Measurements from ENCODE around the gene SOX1. TPM values are rescaled to one million over a fixed set of nuclear protein-coding genes. Genes with fewer than 3 reads are reported as not detected.

The SOX1 gene
- total RNA-seq, 1 experiment from 2014 or later = not detected

DNA sequence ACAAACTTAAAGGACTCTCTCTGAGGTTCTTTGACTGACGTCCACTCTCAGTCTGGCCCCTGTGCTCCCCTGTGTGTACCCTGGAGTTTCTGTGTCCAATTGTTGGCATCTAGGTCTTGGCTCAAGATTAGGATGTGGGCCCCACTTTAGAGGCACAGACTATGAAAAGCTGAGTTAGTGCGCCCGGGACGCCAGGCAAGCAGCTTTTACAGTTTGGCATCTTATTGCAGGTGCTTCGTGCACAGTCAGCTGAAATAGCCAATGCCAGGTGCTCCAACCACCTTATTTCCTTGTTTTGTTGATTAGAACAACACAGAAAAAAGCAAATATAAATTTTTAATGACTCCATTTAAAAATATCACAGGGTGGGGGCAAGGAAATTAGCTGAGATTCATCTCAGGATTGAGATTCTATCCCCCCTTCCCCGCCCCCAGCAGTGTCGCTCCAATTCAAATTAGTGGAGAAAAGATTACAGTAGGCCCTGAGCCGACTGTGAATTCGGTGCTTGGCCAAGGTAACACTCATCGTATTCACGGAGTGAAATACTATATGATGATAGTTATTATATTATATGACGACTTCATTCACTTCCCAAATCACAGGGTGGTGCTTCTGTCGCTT, 4.3 kb downstream of the SOX1 start:
- H3K36me3 Mint-ChIP-seq (ENCODE audit: insufficient read depth, unreplicated experiment) = no peaks in the 10 kb centered on the region
- H3K27me3 Mint-ChIP-seq (ENCODE audit: unreplicated experiment) = no peaks in the 10 kb centered on the region
- no peak overlapping the region for H3K27ac Mint-ChIP-seq (ENCODE audit: unreplicated experiment)
- BruUV-seq (replicated peaks) = no TSS peak
- H3K4me3 Mint-ChIP-seq (ENCODE audit: low read depth, unreplicated experiment) = no peak overlapping the region
- intact Hi-C loops (cut with micrococcal nuclease; ENCODE audit: unreplicated experiment) = no loop called here
- peaks cover 2% of the 10 kb centered on the region for H3K9me3 Mint-ChIP-seq (ENCODE audit: low read depth, unreplicated experiment)
- no peak for DNase-seq
- H3K4me1 Mint-ChIP-seq (ENCODE audit: low read depth, unreplicated experiment) = no peaks in the 10 kb centered on the region
- TF ChIP-seq, protein P1, sequence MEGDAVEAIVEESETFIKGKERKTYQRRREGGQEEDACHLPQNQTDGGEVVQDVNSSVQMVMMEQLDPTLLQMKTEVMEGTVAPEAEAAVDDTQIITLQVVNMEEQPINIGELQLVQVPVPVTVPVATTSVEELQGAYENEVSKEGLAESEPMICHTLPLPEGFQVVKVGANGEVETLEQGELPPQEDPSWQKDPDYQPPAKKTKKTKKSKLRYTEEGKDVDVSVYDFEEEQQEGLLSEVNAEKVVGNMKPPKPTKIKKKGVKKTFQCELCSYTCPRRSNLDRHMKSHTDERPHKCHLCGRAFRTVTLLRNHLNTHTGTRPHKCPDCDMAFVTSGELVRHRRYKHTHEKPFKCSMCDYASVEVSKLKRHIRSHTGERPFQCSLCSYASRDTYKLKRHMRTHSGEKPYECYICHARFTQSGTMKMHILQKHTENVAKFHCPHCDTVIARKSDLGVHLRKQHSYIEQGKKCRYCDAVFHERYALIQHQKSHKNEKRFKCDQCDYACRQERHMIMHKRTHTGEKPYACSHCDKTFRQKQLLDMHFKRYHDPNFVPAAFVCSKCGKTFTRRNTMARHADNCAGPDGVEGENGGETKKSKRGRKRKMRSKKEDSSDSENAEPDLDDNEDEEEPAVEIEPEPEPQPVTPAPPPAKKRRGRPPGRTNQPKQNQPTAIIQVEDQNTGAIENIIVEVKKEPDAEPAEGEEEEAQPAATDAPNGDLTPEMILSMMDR (IDR thresholded peaks at IDR 0.05; ENCODE audit: unreplicated experiment) = no peak
- CTCF ChIA-PET = no interaction called here

DNA sequence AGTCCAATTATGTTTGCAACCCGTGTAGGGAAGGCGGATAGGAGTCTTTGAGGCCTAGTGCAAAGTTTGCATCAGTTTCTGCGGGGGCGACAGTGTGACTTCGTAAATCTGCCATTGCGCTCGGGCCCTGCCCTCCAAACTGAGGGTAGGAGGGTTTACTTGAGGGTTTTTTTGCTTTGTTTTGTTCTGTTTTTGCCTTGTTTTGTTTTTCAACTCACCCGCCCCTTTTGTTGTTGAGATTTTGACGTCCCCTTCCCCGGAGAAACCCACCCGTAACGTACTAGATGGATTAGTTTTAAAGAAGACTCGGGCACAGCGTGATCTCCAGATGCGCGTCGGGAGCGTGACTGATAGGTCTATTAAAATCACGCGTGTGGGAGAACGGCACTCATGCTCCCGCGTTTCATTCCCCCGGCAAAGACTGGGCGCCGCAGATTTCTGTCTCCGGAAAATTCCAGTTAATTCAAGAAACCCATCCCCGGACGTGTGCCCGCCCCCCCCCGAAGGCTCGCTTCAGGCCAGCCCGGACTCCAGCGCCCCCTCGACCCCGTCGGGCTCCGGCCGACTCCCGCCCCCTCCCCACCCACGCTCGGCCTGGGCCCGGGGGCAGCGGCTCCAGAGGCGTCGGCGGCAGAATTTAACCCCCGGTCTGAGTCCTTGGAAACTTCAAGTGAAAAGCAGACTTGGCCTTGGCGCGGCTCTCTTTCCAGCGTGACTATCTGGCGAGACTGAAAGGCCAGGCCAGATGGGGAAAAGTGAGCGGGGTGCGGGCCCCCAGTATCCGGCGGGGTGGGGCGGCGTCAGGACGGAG, 5.0 kb downstream of the SOX1 start:
- H3K9me3 Mint-ChIP-seq (ENCODE audit: low read depth, unreplicated experiment) = peaks cover 2% of the 10 kb centered on the region
- no peak for DNase-seq
- TF ChIP-seq, protein P1 (IDR thresholded peaks at IDR 0.05; ENCODE audit: unreplicated experiment) = no peak
- no TSS peak for BruUV-seq (replicated peaks)
- no peaks in the 10 kb centered on the region for H3K4me1 Mint-ChIP-seq (ENCODE audit: low read depth, unreplicated experiment)
- no peaks in the 10 kb centered on the region for H3K36me3 Mint-ChIP-seq (ENCODE audit: insufficient read depth, unreplicated experiment)
- H3K27ac Mint-ChIP-seq (ENCODE audit: unreplicated experiment) = no peak overlapping the region
- CTCF ChIA-PET = no interaction called here
- intact Hi-C loops (cut with micrococcal nuclease; ENCODE audit: unreplicated experiment) = no loop called here
- no peaks in the 10 kb centered on the region for H3K27me3 Mint-ChIP-seq (ENCODE audit: unreplicated experiment)
- no peak overlapping the region for H3K4me3 Mint-ChIP-seq (ENCODE audit: low read depth, unreplicated experiment)

DNA sequence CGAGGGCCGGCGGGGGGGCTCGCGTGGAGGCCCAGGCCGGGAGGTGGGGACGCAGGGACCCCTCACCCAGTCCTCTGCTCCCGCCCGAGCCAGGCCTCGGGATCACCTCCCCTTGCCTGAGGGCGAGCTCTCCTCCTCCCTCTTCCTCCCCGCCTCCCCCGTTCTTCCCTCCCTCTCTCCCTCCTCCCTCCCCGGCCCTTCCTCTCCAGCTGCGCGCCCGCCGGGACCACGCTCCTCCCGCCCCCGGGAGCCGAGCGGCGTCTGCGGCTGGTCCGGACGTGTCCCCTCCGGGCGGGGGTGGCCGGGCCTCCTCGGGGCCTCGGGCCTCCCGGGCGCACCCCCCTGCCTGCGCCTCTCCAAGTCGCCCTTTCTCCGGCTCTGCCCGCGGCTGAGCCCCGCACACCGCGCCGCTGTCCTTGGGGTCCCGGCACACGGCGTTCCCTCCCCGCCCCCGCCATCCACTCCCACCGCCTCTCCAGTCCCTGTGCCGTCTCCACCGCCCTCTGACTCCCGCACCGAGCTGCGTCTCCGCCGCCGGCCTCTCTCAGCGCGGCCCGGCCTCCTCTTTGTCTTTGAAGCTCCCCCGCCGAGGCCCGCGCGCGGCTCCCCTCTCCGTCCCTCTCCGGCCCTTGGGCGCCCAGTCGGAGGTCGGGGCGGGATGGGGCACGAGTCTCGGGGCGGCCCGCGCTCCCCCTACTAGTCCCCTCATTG, 5.7 kb downstream of the SOX1 start:
- no peak for DNase-seq
- Mint-ChIP-seq H3K36me3 (ENCODE audit: insufficient read depth, unreplicated experiment) (no peaks in the 10 kb centered on the region), H3K4me1 (ENCODE audit: low read depth, unreplicated experiment) (no peaks in the 10 kb centered on the region), H3K27ac (ENCODE audit: unreplicated experiment) (no peak overlapping the region), H3K9me3 (ENCODE audit: low read depth, unreplicated experiment) (peaks cover 2% of the 10 kb centered on the region), H3K27me3 (ENCODE audit: unreplicated experiment) (no peaks in the 10 kb centered on the region), H3K4me3 (ENCODE audit: low read depth, unreplicated experiment) (no peak overlapping the region)
- CTCF ChIA-PET = no interaction called here
- no TSS peak for BruUV-seq (replicated peaks)
- TF ChIP-seq, protein P1 (IDR thresholded peaks at IDR 0.05; ENCODE audit: unreplicated experiment) = no peak
- intact Hi-C loops (cut with micrococcal nuclease; ENCODE audit: unreplicated experiment) = no loop called here

DNA sequence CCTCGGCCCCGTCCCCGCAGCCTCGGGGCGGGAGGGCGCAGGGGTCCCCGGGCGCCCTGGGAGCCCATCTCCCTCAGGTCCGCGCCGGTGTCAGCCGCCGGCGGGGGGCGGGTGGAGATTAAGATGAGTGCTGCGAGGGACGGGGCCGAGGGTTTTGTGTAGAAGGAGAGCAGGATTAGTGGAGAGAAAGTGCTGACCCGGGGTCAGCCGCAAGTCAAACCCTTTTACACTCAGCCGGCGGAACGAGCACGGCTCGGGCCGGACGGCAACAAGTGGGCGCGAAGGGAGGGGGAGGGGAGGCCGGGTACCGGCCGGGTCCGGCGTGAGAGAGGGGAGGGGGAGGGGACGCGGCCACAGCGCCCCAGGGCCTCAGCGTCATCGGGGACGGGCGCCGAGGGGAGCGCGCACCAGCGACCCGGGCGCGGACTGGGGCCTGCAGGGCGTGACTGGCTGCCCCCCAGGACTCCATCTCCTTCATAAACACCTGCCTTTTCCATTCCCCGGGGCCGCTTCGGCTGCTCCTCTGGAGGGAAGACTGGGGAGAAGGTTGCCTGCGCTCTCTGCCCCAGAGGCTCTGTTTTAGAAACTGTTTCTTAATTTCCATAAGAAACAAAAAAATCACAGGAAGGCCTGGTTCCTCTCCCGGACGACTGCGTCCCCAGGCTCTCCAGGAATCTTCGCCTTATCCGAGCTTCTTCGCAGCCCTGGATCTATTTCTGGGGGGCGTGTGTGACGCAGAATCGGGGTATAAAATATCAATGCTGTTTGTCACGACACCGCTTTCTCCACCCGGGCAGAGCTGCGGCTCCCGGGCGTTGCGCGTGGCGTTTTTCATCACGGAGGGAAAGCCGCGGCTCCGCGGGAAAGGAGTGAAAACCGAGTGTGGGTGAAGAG, 6.5 kb downstream of the SOX1 start:
- intact Hi-C loops (cut with micrococcal nuclease; ENCODE audit: unreplicated experiment) = no loop called here
- DNase-seq = no peak
- Mint-ChIP-seq H3K4me3 (ENCODE audit: low read depth, unreplicated experiment) (no peak overlapping the region), H3K36me3 (ENCODE audit: insufficient read depth, unreplicated experiment) (no peaks in the 10 kb centered on the region), H3K4me1 (ENCODE audit: low read depth, unreplicated experiment) (no peaks in the 10 kb centered on the region), H3K9me3 (ENCODE audit: low read depth, unreplicated experiment) (peaks cover 2% of the 10 kb centered on the region), H3K27ac (ENCODE audit: unreplicated experiment) (no peak overlapping the region), H3K27me3 (ENCODE audit: unreplicated experiment) (no peaks in the 10 kb centered on the region)
- TF ChIP-seq, protein P1 (IDR thresholded peaks at IDR 0.05; ENCODE audit: unreplicated experiment) = no peak
- CTCF ChIA-PET = no interaction called here
- BruUV-seq (replicated peaks) = no TSS peak
